ENCODE results near the gene IRF9.

The IRF9 gene

GRCh38 chr14:24178399-24179178 lies 17.5 kb downstream of the IRF9 start:
- DNase-seq: no peak

GRCh38 chr14:24179294-24179960 lies 18.4 kb downstream of the IRF9 start:
- DNase-seq: no peak

- DNase-seq: peak; percentile 31
Observed at GRCh38 chr14:24179961-24180796, 19.1 kb downstream of the IRF9 start.

- DNase-seq: no peak
Observed at GRCh38 chr14:24181371-24182077, 20.5 kb downstream of the IRF9 start.

- no peak for DNase-seq
Observed at GRCh38 chr14:24182110-24182882, 21.2 kb downstream of the IRF9 start.

GRCh38 chr14:24183014-24183481 lies 22.0 kb downstream of the IRF9 start:
- DNase-seq: no peak

GRCh38 chr14:24184104-24184970 lies 23.3 kb downstream of the IRF9 start:
- DNase-seq: no peak

- DNase-seq: no peak
Observed at GRCh38 chr14:24185026-24185425, 24.0 kb downstream of the IRF9 start.

- DNase-seq: no peak
Observed at GRCh38 chr14:24185741-24186140, 24.7 kb downstream of the IRF9 start.

GRCh38 chr14:24186831-24187538 lies 25.9 kb downstream of the IRF9 start:
- no peak for DNase-seq

- DNase-seq: no peak
Observed at GRCh38 chr14:24187539-24187915, 26.5 kb downstream of the IRF9 start.

GRCh38 chr14:24188251-24189058 lies 27.4 kb downstream of the IRF9 start, which contains the start of gene IPO4:
Gene IPO4, minus strand, starts transcription at chr14:24188816. Its CDS starts 29 bp downstream, at chr14:24188787.
- DNase-seq: peak; percentile 82

- no peak for DNase-seq
Observed at GRCh38 chr14:24189059-24189375, 28.0 kb downstream of the IRF9 start.

GRCh38 chr14:24189460-24189859 lies 28.4 kb downstream of the IRF9 start:
- DNase-seq: no peak

- no peak for DNase-seq
Observed at GRCh38 chr14:24190416-24190815, 29.4 kb downstream of the IRF9 start.

GRCh38 chr14:24192933-24193332 lies 31.9 kb downstream of the IRF9 start:
- no peak for DNase-seq

GRCh38 chr14:24194186-24194872 lies 33.3 kb downstream of the IRF9 start:
- DNase-seq: no peak

GRCh38 chr14:24194873-24195185 lies 33.8 kb downstream of the IRF9 start:
- DNase-seq: no peak
